HTR-8/SVneo (cell line): ENCODE data around the gene EXOSC2.

Source experiments
- DNase-seq: peaks from one replicate; pipeline ENCODE4 v3.0.0; 2011; ENCODE audit warnings: low spot score, mixed read lengths; ENCODE audit not compliant: insufficient read length
- FAIRE-seq: peaks from 2 replicates; lab custom pipeline; 2011; peaks lifted over from hg19 to GRCh38; lab: Jason Lieb, UNC

Gene EXOSC2

DNA sequence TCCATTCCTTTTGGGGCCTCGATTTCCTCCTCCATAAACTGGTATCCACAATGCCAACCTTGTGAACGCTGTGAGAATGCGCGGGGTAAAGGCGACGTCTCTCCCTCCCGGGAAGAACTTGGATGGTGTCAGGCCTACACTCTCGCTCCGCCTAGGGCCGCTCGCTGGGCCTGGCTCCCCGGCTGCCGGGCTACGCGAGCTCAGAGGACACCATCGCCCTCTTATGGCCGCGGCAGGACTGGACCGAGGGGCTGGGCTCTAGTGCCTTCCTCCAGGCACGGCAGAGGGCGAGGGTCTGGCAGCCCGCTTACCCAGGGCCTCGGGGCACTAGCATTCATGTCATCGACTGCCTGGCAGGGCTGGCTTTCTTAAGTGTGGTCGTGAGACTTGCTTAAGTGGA lies 1.3 kb upstream of the EXOSC2 start:
- no peak for DNase-seq
- FAIRE-seq = no peak

DNA sequence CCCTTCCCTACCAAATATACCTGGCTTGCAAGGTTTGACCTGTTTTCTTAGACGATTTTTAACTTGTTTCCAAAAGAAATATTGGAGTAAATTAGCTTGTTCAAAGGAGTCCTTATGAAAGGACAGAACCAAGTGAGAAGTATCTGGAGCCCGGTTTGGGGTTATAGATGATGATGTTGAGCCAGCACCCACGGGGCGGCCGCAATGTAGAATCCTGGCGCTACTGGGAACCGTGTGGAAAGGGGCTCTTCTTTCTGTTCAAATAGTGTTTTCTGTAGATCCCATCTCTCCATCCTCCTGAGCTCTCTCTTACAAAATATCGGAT lies 517 bp upstream of the EXOSC2 start:
- no peak for DNase-seq
- FAIRE-seq = no peak

DNA sequence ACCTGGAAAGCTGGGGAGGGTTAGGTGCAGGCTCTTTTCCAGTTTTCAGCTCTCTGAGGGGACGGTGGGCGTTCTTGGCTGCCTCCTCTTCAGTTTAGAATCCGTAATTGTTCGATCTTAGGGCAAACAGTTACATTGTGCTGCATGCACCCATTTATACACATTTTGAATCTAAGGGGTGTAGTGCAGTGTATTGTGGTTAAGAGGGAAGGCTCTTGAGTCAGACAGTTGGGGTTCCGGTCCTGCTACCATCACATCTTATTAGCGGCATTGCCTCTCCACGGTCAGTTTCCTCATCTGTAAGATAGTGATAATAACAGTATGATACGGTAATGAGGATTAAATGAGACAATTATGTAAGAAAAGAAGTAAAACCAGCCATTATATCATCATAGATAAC lies 625 bp downstream of the EXOSC2 start:
- no peak for FAIRE-seq
- DNase-seq = no peak

DNA sequence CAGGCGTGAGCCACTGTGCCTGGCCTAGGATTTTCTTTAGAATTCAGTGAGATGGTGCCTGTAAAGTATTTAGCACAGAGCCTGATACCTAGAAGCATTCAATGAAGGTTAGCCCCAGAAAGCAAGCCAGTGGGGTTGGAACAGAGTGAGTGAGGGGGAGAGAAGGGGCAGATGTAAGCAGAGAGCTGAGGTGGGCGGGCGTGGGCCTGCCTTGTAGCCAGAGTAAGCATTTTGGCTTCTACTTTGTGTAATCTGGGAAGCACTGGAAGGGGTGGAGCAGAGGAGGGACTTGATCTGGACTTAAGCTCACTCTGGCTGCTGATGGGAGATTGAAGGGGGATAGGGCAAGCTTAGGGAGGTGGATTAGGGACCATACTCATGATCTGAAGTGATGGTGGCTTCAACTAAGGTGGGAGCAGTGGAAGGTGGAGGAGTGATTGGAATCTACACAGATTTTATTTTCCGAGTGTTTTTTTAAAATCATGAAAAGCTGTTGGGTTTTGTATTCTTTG lies 2.6 kb downstream of the EXOSC2 start:
- FAIRE-seq (no peak), DNase-seq (no peak)

DNA sequence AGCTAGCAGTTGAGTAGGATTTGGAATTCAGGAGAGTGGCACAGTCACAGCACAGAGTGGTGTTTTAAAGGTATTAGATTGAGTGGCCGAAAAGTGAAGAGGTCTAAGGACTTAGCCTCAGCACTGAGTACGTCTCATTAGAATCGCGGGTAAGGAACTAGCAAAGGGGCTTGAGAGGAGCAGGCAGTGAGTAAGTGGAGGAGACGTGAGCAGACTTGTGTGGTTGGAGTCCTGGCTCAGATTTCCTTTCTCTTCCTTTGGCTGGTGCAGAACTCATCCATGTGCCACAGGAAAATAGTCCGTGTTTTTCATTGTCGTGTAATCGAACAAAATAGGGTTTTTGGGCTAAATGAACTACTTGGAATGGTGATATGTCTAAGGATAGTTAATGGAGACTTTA lies 3.4 kb downstream of the EXOSC2 start:
- FAIRE-seq = no peak
- DNase-seq = no peak

DNA sequence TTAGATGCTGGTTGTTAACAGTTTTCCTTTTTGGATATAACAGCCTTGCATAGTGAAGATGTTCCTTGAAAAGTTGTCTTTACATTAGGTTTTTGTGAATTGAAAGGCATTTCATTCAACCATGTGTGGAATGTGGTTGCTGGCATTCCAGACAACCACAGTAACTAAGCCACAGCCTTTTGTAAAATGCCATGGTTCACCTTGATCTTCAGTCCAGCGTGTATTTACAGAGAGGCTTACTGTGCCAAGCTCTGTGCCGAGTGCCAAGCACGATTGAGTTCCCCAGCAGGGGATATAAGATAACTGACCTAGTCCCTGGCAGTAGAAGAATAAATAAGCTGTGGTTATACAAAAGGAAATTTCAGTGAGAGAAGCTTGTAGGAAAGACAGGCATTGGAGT lies 4.9 kb downstream of the EXOSC2 start:
- DNase-seq = no peak
- no peak for FAIRE-seq

DNA sequence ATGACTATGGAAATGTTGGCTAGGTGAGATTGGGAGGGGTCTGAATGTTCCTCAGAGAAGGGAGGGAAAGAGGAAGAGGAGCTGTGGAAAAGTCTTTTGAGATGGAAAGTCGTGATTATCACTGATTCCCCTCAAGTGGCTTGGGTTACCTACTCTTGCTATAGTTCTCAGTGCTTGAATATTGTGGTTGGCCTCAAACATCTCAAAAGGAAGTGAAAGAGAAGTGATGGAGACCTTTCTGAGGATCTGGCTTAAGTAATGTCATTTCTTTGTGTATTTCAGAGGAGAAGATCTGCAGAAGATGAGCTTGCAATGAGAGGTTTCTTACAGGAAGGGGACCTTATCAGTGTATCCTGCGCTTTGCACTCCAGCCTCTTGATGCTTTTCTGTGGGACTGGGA lies 5.5 kb downstream of the EXOSC2 start:
- FAIRE-seq (no peak), DNase-seq (no peak)

DNA sequence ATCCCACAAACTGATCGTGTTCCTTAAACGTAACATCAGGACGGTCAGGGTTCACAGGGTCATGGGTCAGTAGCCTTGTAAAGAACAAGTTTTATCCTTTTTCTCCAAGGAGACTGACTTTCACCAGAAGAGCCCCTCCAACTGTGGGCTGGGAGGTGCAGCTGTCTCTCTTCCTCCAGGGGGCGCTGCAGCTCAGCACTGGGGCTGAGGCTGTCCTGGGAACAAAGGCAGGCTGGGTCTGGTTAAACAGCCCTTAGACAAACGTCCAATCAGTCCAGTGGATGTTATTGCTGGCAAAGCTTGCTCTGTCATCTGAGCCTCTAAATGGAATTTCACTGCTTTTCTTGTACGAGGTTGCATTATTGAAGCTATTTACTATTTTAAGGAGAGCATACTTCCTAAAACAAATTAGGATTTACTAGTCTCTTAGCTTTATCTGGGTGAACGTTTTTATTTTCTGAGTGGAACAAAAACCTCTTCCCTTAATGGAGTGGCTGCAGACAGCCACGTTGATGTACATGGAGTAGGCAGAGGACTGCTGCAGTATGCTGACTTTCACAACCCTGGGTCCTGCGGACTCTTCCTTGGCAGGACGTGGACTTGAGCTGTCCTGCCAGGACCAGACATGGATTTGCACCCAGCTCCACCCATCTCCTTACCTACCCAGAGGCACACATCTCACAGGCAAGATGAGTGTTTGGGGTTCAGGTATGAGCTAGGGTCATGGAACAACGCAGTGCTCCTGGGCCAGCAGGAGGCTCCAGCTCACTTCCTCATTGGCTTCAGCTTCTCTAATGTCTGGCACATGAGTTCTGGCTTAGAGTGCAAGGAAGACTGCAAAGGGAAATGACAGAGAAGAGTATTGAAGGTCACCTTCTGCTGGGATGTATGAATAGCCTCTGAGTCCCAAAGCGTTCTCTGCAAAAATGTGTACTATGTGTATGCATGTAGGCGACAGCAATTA lies 7.8 kb downstream of the EXOSC2 start:
- DNase-seq (peak; percentile 60), FAIRE-seq (no peak)

DNA sequence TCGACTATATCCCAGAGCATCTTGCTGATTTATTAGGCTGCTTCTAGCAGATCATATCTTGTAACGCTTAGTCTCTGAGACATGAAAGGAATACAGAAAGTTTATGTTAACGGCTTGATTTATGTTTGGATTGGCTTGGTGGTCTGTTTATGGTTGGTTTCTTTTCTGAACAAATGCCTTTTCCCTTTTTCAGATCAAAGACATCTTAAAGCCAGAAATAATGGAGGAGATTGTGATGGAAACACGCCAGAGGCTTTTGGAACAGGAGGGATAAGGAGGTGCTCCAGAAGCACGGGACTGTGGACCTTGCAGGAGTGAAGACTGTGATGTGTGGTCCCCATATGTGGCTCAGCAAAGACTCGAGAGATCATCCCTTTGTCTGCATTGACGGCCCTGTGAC lies 9.9 kb downstream of the EXOSC2 start:
- no peak for FAIRE-seq
- no peak for DNase-seq

DNA sequence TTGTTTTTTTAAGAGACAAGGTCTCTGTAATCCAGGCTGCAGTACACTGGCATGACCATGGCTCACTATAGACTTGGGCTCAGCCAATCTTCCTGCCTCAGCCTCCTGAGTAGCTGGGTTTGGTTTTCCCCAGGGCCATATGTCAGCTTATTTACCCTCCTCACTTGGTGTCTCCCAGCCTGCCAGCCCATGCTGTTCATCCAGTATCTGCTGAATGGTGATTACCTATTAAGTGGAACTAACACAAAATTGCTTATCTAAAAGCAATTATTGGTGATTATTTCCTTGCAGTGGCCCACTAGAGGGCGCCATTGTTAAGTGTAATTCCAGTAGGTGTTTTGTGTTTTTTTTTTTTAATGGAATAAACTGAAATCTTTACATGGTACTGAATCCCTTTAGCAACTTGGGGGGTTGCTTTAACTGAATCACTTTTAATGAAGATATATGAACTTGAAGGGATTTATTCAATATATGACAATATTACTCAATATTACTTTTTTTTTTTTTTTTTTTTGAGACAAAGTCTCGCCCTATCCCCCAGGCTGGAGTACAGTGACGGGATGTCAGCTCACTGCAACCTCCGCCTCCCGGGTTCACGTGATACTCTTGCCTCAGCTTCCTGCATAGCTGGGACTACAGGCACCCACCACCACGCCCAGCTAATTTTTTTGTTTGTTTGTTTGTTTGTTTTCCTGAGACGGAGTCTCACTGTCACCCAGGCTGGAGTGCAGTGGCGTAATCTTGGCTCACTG lies 13.8 kb downstream of the EXOSC2 start:
- DNase-seq (no peak), FAIRE-seq (no peak)

DNA sequence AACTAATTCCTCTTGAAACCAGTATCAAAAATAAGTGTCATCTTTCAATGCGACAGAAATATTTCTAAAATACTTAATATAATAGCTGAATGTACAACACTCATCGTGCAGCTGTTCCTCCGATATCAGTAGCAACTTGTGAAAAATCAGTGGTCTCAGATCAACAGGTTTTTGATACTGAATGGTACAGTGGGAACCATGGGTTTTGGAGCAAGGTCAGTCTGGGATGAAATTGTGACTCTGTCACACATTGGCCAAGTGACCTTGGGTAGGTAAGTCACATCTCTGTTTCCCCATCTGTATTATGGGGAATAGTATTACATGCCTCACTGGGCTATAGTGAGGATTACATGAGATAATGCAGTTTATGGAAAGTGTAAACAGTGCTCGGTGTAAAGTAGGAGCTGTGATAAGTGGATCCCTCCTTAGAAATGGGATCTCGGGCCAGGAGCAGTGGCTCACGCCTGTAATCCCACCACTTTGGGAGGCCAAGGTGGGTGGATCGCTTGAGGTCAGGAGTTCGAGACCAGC lies 17.3 kb downstream of the EXOSC2 start:
- FAIRE-seq = no peak

DNA sequence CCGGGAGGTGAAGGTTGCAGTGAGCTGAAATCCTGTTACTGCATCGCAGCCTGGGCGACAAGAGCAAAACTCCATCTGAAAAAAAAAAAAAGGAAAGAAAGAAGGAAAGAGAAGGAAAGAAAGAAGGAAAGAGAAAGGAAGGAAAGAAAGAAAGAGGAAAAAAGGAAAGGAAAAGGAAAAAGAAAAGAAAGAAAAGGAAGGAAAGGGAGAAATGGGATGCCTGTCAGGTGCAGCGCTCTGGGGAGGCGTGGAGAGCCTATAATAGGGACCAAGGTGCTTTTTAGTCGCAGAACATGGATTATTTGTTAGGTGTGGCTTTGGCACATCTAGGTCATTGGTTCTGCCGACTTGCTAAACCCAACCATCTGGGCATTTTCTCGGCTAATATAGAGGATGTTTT lies 17.9 kb downstream of the EXOSC2 start:
- FAIRE-seq (no peak), DNase-seq (no peak)

More for the DNA sequence above, 17.3 kb downstream of the EXOSC2 start:
- DNase-seq = no peak

DNA sequence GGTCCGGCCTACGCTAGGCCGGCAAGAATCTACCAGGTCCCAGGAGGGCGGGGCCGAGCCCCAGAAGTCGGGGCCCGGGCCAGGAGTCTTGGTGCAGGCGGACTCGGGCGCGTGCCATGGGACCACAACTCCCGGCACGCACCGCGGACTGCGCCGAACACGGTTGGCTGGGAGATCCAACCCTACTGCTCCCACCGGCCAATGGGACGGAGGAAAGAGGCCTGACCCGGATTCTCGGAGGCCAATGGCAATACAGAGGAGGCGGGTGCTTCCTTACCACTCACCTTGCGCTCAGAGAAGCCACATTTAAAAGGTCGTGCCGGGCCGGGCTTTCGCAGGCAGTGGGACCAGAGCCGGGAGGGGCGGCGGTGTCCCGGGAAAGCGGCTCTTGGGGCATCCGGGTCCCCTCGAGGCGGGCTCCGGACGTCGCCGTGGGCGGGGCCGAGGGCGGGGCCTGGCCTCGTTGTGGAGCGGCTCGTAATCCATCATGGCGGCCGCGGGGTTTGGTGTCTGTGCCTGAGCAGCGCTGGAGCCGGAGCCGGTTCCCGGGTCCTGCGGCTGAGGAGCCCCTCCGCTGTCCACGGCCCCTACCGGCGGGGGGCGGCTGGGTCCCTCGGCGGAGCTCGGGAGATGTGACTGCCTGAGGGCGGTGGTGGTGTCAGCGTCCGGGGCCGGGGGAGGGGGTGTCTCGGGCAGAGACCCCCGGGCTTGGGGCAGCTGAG lies 19.1 kb downstream of the EXOSC2 start:
- peak; percentile 94 for DNase-seq

DNA sequence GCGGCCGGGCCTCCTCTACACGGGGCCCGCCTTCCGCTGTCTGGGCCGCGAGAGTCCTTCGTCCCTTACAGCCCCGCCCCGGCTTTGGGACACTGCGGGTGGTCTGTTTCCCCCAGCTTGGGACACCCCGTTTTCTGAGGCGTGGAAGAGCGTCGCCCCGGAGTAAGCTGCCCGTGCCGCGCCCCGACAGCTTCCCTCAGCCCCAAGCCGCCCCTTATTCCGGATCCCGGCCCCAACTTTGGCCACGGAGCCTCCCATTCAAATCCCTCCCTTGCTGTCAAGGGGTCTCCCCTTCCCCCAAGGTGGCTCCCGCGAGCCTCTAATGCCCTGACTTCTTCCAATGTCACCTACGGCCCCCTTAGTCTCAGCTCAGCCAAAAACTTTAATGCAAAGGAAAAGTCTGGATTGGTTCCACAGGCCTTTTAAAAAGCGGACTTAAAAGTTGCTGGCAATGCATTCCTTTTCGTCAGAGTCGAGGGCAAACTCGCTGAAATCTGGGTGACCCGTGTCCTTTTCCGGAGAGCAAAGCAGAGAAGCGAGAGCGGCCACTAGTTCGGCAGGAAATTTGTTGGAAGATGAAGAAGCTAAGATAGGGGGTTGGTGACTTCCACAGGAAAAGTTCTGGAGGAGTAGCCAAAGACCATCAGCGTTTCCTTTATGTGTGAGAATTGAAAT lies 19.8 kb downstream of the EXOSC2 start:
- DNase-seq (no peak), FAIRE-seq (no peak)

More for the DNA sequence above, 19.1 kb downstream of the EXOSC2 start:
- no peak for FAIRE-seq

DNA sequence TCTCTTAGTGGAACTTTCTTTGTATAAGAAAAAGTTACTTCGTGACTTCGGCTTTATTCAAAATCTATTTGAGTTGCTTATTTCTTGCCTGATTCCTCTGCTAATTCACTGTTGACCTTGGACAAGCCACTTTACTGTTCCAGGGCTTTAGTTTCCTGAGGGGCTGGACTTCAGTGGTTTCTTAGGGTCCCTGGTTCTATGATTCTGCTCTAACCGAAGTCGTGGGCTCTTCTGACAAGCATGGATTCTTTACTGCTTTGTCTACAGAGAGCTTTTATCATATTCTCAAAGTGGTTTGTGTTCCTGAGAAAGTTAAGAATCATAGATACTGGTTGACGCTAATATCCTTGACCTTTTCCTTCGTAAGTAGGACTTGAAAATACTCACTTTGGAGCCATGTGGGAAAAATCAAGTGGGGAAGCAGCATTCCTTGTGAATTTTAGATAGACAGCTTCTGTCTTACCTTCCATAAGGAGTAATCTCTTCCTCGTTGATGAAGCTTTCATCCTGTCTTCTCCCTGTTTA lies 21.1 kb downstream of the EXOSC2 start:
- FAIRE-seq (no peak), DNase-seq (no peak)

DNA sequence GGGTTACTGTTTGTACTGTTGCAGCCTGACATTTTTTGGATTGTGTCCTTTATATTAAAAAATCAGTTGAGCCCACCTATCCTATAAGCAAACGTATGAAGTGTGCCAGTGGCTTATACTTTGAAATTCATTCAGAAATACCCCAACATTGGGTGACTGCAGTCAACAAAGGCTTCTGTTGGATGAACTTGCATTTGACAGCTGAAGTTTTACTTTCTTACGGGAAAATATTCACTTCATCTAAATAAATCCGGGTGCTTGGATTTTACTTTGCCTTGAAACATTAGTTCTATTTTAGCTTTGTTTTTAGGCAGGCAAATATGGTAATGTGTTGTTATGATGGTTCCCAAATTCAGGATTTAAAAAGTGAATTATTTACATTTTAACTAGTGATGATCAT lies 21.7 kb downstream of the EXOSC2 start:
- FAIRE-seq (no peak), DNase-seq (no peak)

DNA sequence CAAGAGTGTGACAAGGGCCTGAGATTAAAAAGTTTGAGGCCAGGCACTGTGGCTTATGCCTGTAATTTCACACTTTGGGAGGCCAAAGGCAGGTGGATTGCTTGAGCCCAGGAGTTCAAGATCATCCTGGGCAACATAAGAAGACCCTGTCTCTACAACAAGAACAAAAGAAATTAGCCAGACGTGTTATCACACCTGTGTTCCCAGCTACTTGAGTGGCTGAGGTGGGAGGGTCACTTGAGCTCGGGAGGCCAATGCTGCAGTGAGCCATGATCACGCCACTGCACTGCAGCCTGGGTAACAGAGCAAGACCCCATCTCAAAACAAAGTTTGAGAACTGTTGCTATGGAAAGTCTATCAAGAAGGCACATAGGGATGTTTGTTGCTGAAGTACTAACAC lies 25.0 kb downstream of the EXOSC2 start:
- FAIRE-seq (no peak), DNase-seq (no peak)

DNA sequence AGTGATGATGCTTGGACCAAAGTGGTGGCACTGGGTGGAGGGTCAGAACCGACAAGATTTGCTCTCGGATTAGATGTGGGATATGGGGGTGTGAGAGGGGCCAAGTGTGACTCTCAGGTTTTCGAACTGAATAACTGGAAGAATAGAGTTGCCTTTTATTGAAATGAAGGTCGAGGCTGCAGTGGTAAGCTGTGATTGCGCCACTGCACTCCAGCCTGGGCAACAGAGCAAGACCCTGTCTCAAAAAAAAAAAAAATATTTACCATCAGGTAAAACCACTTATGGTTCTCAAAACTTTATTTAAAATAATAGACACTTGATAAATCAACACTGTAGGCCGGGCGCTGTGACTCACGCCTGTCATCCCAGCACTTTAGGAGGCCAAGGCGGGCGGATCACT lies 27.2 kb downstream of the EXOSC2 start:
- DNase-seq (no peak), FAIRE-seq (no peak)

DNA sequence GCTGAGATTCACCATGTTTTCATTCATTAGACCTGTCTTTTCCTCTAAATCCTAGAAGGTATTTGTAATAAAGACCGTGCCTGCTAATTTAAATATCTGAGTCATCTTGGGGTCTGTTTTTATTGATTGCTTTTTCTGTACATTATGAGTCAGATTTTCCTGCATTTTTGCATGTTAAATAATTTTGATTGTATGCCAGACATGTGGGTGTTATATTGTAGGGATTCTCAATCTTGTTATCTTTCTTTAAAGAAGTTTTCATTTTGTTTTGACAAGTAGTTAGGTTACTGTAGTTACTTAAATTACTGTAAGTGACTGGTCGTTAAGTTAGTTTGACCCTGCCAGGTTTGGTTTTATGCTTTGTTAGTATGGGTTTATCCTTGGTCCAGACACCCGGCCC lies 35.1 kb downstream of the EXOSC2 start:
- no peak for FAIRE-seq

DNA sequence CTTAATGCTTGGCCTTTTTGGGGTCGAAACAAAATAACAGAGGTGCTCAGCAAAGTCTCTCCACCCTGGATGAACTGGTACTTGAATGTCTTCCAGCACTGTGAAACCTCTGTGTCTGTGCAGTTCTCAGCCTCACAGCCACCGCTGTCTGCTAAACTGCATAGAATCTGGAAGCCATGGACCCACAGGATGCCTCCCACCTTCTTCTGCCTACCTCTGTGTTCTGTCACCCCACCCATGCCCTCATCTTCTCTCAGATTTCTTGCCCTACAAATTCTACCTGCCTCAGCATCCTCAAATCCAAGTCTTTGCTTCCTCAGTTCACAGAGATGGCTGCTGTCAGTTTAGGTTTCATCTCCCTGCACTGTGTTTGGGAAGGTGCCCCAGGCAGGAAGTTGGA lies 35.6 kb downstream of the EXOSC2 start:
- DNase-seq (no peak), FAIRE-seq (no peak)

More for the DNA sequence above, 35.1 kb downstream of the EXOSC2 start:
- DNase-seq = no peak
